ENCODE data around the gene SYS1. TPM values are rescaled to one million over a fixed set of nuclear protein-coding genes. Genes with fewer than 3 reads are reported as not detected.

The SYS1 gene
- total RNA-seq, 2 donors from 2014 or later, result 29.9 to 32.9 TPM

DNA sequence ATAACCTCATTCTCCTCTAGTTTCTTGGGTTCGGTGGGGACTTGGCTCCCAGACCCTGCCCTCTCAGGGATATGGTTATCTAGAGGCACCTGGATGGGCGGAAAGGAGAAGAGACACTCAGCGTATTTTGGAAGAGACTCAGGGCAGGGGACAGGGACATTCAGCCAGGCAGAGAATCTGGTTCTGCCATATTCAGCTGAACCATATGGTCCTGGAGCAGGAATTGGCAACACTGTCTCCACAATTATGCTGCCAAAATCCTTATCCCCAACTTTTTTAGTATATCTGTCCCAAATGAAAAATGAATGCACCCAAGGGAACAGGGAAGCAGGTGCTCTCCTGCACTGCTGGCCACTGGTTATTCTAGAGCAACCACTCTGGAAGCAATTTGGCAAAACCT, 32.5 kb upstream of the SYS1 start:
- no peaks in the 10 kb centered on the region for H3K4me1 Mint-ChIP-seq
- peaks cover 84% of the 10 kb centered on the region for H3K36me3 Mint-ChIP-seq (ENCODE audit: low read depth)
- H3K9me3 Mint-ChIP-seq, result no peaks in the 10 kb centered on the region
- no peaks in the 10 kb centered on the region for H3K27me3 Mint-ChIP-seq
- no peak for ATAC-seq (replicated peaks)
- H3K27ac Mint-ChIP-seq, result no peak overlapping the region
- H3K4me3 Mint-ChIP-seq, result no peak overlapping the region

GRCh38 chr20:45336530-45337366, 26.2 kb upstream of the SYS1 start:
- Mint-ChIP-seq H3K36me3 (ENCODE audit: low read depth) (peaks cover 74% of the 10 kb centered on the region), H3K4me3 (no peak overlapping the region), H3K9me3 (no peaks in the 10 kb centered on the region), H3K4me1 (peaks cover 9% of the 10 kb centered on the region), H3K27ac (no peak overlapping the region), H3K27me3 (no peaks in the 10 kb centered on the region)
- no peak for ATAC-seq (replicated peaks)

GRCh38 chr20:45337367-45338120, 25.4 kb upstream of the SYS1 start:
- peaks cover 67% of the 10 kb centered on the region for H3K36me3 Mint-ChIP-seq (ENCODE audit: low read depth)
- ATAC-seq (replicated peaks), result no peak
- H3K4me1 Mint-ChIP-seq, result peaks cover 9% of the 10 kb centered on the region
- H3K27me3 Mint-ChIP-seq, result no peaks in the 10 kb centered on the region
- H3K9me3 Mint-ChIP-seq, result no peaks in the 10 kb centered on the region
- no peak overlapping the region for H3K4me3 Mint-ChIP-seq
- no peak overlapping the region for H3K27ac Mint-ChIP-seq

GRCh38 chr20:45338121-45339030, 24.6 kb upstream of the SYS1 start:
- ATAC-seq (replicated peaks), result no peak

GRCh38 chr20:45339084-45339483, 23.9 kb upstream of the SYS1 start:
- Mint-ChIP-seq H3K27ac (no peak overlapping the region), H3K27me3 (no peaks in the 10 kb centered on the region), H3K9me3 (no peaks in the 10 kb centered on the region), H3K4me1 (peaks cover 9% of the 10 kb centered on the region), H3K4me3 (no peak overlapping the region), H3K36me3 (ENCODE audit: low read depth) (peaks cover 64% of the 10 kb centered on the region)
- no peak for ATAC-seq (replicated peaks)

More at GRCh38 chr20:45338121-45339030, 24.6 kb upstream of the SYS1 start:
- Mint-ChIP-seq H3K9me3 (no peaks in the 10 kb centered on the region), H3K36me3 (ENCODE audit: low read depth) (peaks cover 59% of the 10 kb centered on the region), H3K27me3 (no peaks in the 10 kb centered on the region), H3K27ac (no peak overlapping the region), H3K4me3 (no peak overlapping the region), H3K4me1 (peaks cover 9% of the 10 kb centered on the region)

- Mint-ChIP-seq H3K36me3 (ENCODE audit: low read depth) (peaks cover 65% of the 10 kb centered on the region), H3K9me3 (no peaks in the 10 kb centered on the region), H3K4me3 (no peak overlapping the region), H3K27ac (no peak overlapping the region), H3K4me1 (peaks cover 9% of the 10 kb centered on the region), H3K27me3 (no peaks in the 10 kb centered on the region)
- no peak for ATAC-seq (replicated peaks)
These were observed 23.2 kb upstream of the SYS1 start for GRCh38 chr20:45339799-45340198.

DNA sequence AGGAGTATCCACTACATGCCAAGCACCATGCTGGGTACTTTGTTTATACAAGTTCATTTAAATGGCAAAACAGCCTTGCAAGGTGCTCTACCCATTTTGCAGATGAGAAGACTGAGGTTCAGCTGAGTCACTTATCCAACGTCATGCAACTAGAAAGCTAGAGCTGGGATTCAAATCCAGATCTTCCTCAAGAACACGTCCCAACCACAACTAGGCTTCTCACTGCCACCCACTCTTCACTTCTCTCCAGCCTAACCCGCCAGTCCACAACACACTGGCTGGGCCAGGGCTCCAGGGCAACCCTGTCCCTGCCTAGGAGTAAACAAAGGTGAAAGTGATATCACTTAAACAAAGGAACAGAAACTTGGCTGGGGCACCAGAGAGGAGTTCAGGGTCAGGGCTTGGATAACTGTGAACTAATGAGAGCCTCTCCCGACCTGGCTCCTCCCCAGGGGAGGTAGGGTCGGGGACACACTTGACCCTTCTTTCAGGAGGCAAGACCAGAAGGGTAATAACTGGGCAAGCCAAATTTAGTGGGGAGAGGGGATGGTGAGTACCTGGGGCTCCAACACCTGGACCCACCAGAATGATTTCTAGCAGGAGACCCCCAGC, 22.6 kb upstream of the SYS1 start:
- H3K4me1 Mint-ChIP-seq, result peaks cover 9% of the 10 kb centered on the region
- H3K36me3 Mint-ChIP-seq (ENCODE audit: low read depth), result peaks cover 64% of the 10 kb centered on the region
- no peaks in the 10 kb centered on the region for H3K9me3 Mint-ChIP-seq
- H3K27me3 Mint-ChIP-seq, result no peaks in the 10 kb centered on the region
- no peak overlapping the region for H3K4me3 Mint-ChIP-seq
- ATAC-seq (replicated peaks), result peak; percentile 58
- H3K27ac Mint-ChIP-seq, result no peak overlapping the region

DNA sequence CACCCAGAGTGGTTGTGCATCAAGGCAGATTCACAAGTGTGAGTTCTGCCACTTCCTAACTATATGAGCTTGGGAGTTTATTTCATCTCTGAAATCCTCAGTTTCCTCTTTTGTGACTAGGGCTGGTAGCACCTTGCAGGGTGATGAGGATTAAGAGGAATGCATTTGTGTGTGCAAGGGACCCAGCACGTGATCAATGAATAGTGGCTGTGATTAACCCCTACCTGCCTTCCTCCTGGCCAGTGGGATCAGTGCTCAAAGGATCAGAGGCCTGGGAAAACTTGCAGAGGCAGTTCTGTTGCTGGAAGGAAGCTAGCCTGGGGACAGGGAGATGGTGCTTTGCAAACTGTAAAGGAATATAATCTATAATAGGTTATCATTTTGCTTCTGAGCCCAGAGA, 22.0 kb upstream of the SYS1 start:
- Mint-ChIP-seq H3K27ac (no peak overlapping the region), H3K4me1 (peaks cover 15% of the 10 kb centered on the region), H3K27me3 (no peaks in the 10 kb centered on the region), H3K9me3 (no peaks in the 10 kb centered on the region), H3K36me3 (ENCODE audit: low read depth) (peaks cover 58% of the 10 kb centered on the region), H3K4me3 (no peak overlapping the region)
- ATAC-seq (replicated peaks), result no peak

DNA sequence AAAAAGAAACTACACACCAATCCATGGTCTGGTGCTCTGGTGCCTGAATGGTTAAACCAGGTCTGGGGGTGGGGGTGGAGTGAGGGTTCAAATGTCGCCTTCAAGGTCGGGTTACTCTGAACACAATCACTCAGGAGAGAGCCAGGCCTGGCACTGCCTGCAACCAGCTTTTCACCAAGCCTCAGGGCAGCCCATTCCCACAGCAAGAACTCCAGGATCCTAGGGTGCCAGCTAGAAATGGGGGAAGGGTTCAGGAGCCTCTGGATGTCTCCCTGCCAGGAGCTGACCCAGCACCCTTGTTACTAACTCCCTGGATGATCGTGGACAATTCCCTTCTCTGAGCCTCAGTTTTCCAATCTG, 21.4 kb upstream of the SYS1 start:
- Mint-ChIP-seq H3K36me3 (ENCODE audit: low read depth) (peaks cover 60% of the 10 kb centered on the region), H3K4me3 (no peak overlapping the region), H3K9me3 (no peaks in the 10 kb centered on the region), H3K27me3 (no peaks in the 10 kb centered on the region), H3K27ac (no peak overlapping the region), H3K4me1 (peaks cover 17% of the 10 kb centered on the region)
- ATAC-seq (replicated peaks), result no peak

DNA sequence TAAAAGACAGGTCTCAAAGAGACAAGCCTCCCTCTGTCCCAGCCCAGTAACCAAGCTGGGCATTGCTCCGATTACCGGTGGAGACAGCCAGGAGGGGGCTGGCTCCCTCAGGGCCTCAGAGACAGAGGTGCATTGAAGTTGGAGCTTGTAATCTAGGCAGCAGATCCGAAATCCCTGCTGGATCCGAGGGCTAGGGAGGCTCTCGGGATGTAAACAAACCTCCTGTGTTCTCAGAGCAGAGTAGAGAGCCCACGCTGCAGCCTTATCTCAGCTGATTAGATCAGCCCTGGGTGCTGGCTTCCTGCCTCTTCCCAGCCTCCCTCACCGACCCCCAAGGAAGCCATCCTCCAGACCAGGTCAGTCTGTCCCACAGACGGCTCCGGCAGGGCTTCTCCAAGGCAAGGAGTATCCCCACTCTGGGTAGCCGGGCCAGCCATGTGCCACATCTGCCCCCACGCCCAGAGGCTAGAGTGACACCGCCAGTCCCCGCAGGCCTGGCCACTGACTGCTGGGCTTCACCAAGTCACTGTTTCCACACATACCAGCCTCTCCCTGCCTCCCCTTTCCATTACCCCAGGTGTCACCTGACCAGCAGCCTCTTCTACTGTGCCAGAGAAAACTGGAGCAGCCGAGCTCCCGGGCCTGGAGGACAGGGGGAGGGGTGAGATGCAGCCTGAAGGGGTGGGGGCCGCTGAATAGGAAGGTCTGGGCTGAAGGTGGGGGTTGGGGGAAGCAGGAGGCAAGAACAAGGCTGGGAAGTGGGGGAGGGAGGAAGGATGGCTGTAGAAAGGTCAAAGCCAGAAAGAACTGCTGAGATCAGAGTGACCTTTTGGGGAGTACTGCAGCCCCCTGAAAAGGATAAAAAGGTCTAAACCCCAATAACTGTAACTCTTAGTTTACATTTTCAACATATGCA, 20.8 kb upstream of the SYS1 start:
- Mint-ChIP-seq H3K27ac (no peak overlapping the region), H3K36me3 (ENCODE audit: low read depth) (peaks cover 58% of the 10 kb centered on the region), H3K9me3 (no peaks in the 10 kb centered on the region), H3K27me3 (no peaks in the 10 kb centered on the region), H3K4me1 (peaks cover 15% of the 10 kb centered on the region), H3K4me3 (no peak overlapping the region)
- ATAC-seq (replicated peaks), result no peak

DNA sequence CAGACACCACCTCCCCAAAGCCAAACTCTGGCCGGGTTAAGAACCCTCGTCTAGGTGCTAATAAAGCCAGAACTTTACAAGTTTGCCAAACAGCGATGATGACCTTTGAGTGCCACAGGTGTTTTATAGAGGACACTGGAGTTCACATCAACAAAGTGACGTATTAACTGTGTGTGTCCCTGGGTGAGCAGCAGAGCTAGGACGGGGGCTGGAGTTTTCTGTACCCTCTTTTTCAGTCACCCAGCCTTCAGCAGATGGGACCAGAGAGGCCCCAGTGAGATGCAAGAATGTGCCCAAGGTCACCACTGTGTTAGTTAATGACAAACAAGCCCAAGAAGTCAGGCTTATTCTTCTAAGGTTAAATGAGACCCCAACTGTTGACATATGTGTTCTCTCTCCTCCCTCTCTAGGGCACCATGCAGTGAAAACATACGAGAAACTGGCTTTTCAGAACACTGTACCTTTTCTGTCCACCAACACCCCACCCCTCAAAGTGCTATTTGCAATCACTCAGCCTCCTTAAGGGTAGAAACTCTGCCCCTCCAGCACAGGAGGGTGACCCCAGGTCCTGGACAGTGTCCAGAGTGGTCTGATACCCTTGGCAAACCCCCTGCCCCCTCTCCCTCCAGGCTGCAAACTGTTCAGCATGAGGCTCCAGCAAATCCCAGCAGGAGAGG, 20.0 kb upstream of the SYS1 start:
- no peaks in the 10 kb centered on the region for H3K9me3 Mint-ChIP-seq
- no peak overlapping the region for H3K4me3 Mint-ChIP-seq

GRCh38 chr20:45343532-45344167, 19.3 kb upstream of the SYS1 start:
- H3K9me3 Mint-ChIP-seq, result no peaks in the 10 kb centered on the region
- peaks cover 12% of the 10 kb centered on the region for H3K4me1 Mint-ChIP-seq
- no peak overlapping the region for H3K27ac Mint-ChIP-seq
- H3K4me3 Mint-ChIP-seq, result peak overlapping the region; percentile 93
- ATAC-seq (replicated peaks), result no peak
- no peaks in the 10 kb centered on the region for H3K27me3 Mint-ChIP-seq
- H3K36me3 Mint-ChIP-seq (ENCODE audit: low read depth), result peaks cover 60% of the 10 kb centered on the region

More for the DNA sequence above, 20.0 kb upstream of the SYS1 start:
- peaks cover 60% of the 10 kb centered on the region for H3K36me3 Mint-ChIP-seq (ENCODE audit: low read depth)
- H3K27me3 Mint-ChIP-seq, result no peaks in the 10 kb centered on the region
- H3K27ac Mint-ChIP-seq, result no peak overlapping the region
- ATAC-seq (replicated peaks), result no peak
- peaks cover 12% of the 10 kb centered on the region for H3K4me1 Mint-ChIP-seq

Measured in activated T-helper 17 cell treated with anti-CD3 and anti-CD28 coated beads, Interleukin-2, amount 50 U/mL, for 72 hours (primary cell).